GM18873 (cell line): ENCODE measurements around the gene RWDD3.

ENCODE experiments used
- ATAC-seq: cut with Tn5 transposase; IDR thresholded peaks from one replicate; pipeline ENCODE4 v1.9.1; 2021; ENCODE audit warnings: mild to moderate bottlenecking, moderate library complexity, moderate number of reproducible peaks; ENCODE audit not compliant: unreplicated experiment, low FRiP score

Gene RWDD3

GRCh38 chr1:95278173-95279006, 44.4 kb downstream of the RWDD3 start:
- ATAC-seq = no peak

GRCh38 chr1:95281781-95282517, 47.9 kb downstream of the RWDD3 start:
- ATAC-seq = no peak

GRCh38 chr1:95282518-95282895, 48.5 kb downstream of the RWDD3 start:
- ATAC-seq = no peak

GRCh38 chr1:95284420-95284819, 50.4 kb downstream of the RWDD3 start:
- no peak for ATAC-seq

- no peak for ATAC-seq
Measured at GRCh38 chr1:95286479-95286878, 52.5 kb downstream of the RWDD3 start.

GRCh38 chr1:95287081-95287480, 53.1 kb downstream of the RWDD3 start:
- ATAC-seq = no peak

- no peak for ATAC-seq
Measured at GRCh38 chr1:95287825-95288224, 53.8 kb downstream of the RWDD3 start.
